Endodermal cell (in vitro differentiated cells): Measurements from ENCODE around the gene PTPRQ. TPM values are rescaled to one million over a fixed set of nuclear protein-coding genes. Genes with fewer than 3 reads are reported as not detected.

Source experiments
- DNase-seq: peaks from one replicate; pipeline ENCODE4 v3.0.0-alpha.2; 2017
- H3K27ac ChIP-seq: 2 replicates; pipeline ENCODE4 v1.5.1; 2013; ENCODE audit warnings: mild to moderate bottlenecking, low read depth, low read length, moderate library complexity
- H3K27me3 ChIP-seq: 2 replicates; pipeline ENCODE4 v1.6.1; 2013; ENCODE audit warnings: mild to moderate bottlenecking, low read length, moderate library complexity; ENCODE audit not compliant: insufficient read depth, control insufficient read depth, poor library complexity, severe bottlenecking
- H3K36me3 ChIP-seq: 2 replicates; pipeline ENCODE4 v1.7.0; 2013; ENCODE audit warnings: mild to moderate bottlenecking, low read length, moderate library complexity; ENCODE audit not compliant: control insufficient read depth, insufficient read depth
- H3K4me1 ChIP-seq: one replicate; pipeline ENCODE4 v1.7.0; 2013; ENCODE audit warnings: low read length; ENCODE audit not compliant: control insufficient read depth, insufficient read depth
- H3K4me3 ChIP-seq: 2 replicates; pipeline ENCODE4 v1.5.1; 2013; ENCODE audit warnings: mild to moderate bottlenecking, low read length, moderate library complexity
- H3K9ac ChIP-seq: 2 replicates; pipeline ENCODE4 v1.6.1; 2013; ENCODE audit warnings: mild to moderate bottlenecking, low read length, moderate library complexity; ENCODE audit not compliant: poor library complexity, severe bottlenecking; ENCODE audit errors: extremely low read depth
- H3K9me3 ChIP-seq: 2 replicates; pipeline ENCODE4 v1.6.1; 2013; ENCODE audit warnings: mild to moderate bottlenecking, low read length, moderate library complexity; ENCODE audit not compliant: control insufficient read depth
- H3K27ac Mint-ChIP-seq: 2 replicates; pipeline ENCODE4 v1.8.0; 2020; ENCODE audit warnings: mixed read lengths
- H3K27me3 Mint-ChIP-seq: 2 replicates; pipeline ENCODE4 v1.8.0; 2021; ENCODE audit warnings: mild to moderate bottlenecking, mixed read lengths; ENCODE audit not compliant: insufficient read depth
- H3K36me3 Mint-ChIP-seq: 2 replicates; pipeline ENCODE4 v1.8.0; 2020; ENCODE audit warnings: low read depth, mixed read lengths
- H3K4me1 Mint-ChIP-seq: 2 replicates; pipeline ENCODE4 v1.8.0; 2020; ENCODE audit warnings: mixed read lengths
- H3K4me3 Mint-ChIP-seq: 2 replicates; pipeline ENCODE4 v1.8.0; 2020; ENCODE audit warnings: mild to moderate bottlenecking, moderate library complexity, mixed read lengths
- H3K9me3 Mint-ChIP-seq: 2 replicates; pipeline ENCODE4 v1.8.0; 2020; ENCODE audit warnings: mild to moderate bottlenecking, mixed read lengths
- CTCF ChIP-seq: fragments of 200-600 bp; sonication (generic); conservative IDR thresholded peaks from 2 replicates; pipeline ENCODE4 v1.5.0; 2021; ENCODE audit warnings: antibody characterized with exemption, mild to moderate bottlenecking
- WGBS, 2 experiments: methylation state at CpG; one replicate each; pipeline versions ENCODE4 v1.1.5 to v1.1.7; 2013; ENCODE audit warnings: missing lambda C conversion rate in 2 of 2, mixed read lengths in 1 of 2; ENCODE audit not compliant: insufficient coverage in 1 of 2, insufficient read length in 1 of 2; 5-methylcytosine and 5-hydroxymethylcytosine counted together
- total RNA-seq, 2 donors: library from RNA; stranded (reverse); fragmentation: NEBNext Ultra II Directional in 1 of 2; extraction: Animal tissue kit (Norgen Biotek cat#: 25700) in 1 of 2; gene quantifications; 2 replicates in 1 of 2; 3 replicates in 1 of 2; pipeline ENCODE4 v1.2.1, GENCODE V29; 2021

The PTPRQ gene
- total RNA-seq, 2 donors from 2014 or later, result 0.13 TPM; not detected in 1

DNA sequence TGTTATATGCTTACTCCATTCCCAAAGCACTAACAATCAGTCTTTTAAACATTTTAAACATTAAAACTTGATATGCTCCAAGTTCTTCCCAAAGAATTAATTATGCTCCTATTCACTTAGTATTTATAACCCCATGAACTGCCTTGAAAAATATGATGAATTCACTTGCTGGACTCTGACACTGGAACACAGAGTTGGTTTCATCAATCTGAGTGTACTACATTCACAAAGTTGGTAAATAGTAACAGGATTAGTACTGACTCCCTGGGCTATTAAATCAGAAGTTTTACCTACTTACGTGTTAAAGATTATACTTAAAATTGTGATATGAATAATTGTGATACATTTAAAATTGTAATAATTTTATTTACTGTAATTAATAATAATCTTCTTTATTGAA lies 246.1 kb downstream of the PTPRQ start:
- H3K27me3 ChIP-seq, result no peaks in the 10 kb centered on the region
- no peaks in the 10 kb centered on the region for H3K4me1 ChIP-seq
- Mint-ChIP-seq H3K36me3 (no peaks in the 10 kb centered on the region), H3K4me3 (no peak overlapping the region), H3K9me3 (no peaks in the 10 kb centered on the region), H3K27ac (no peak overlapping the region), H3K4me1 (peaks cover 12% of the 10 kb centered on the region), H3K27me3 (no peaks in the 10 kb centered on the region)
- H3K9me3 ChIP-seq, result no peaks in the 10 kb centered on the region
- TF ChIP-seq CTCF, result no peak
- WGBS, 2 experiments, result no CpG with 5 or more reads among the region's 1 CpG
- no peak for DNase-seq
- H3K27ac ChIP-seq, result no peak overlapping the region
- no peaks in the 10 kb centered on the region for H3K36me3 ChIP-seq
- H3K9ac ChIP-seq, result no peak overlapping the region
- no peak overlapping the region for H3K4me3 ChIP-seq

DNA sequence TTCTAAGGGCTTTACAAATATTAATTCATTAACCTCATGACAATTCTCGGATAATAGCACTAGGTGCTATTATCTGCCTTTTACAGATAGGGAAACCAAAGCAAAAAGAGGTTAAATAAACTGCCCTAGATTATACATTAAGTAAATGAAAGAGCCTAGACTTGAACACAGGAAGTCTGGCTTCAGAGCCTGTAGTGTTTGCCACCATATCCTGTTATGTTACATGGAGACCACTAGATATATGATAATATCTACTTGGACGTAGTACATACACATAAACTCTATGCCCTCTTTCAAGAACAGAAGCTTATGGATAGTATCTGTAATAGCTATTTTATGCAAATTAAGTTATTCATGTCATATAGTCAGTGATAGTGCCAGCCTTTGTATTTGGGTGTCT lies 246.5 kb downstream of the PTPRQ start:
- no peak for DNase-seq
- Mint-ChIP-seq H3K36me3 (no peaks in the 10 kb centered on the region), H3K9me3 (no peaks in the 10 kb centered on the region), H3K4me3 (no peak overlapping the region), H3K4me1 (peaks cover 12% of the 10 kb centered on the region), H3K27ac (no peak overlapping the region), H3K27me3 (no peaks in the 10 kb centered on the region)
- H3K36me3 ChIP-seq, result no peaks in the 10 kb centered on the region
- 88 to 100% methylated on average over 1 to 2 of the region's 2 CpGs for WGBS, 2 experiments
- H3K9ac ChIP-seq, result no peak overlapping the region
- H3K9me3 ChIP-seq, result no peaks in the 10 kb centered on the region
- no peaks in the 10 kb centered on the region for H3K27me3 ChIP-seq
- H3K27ac ChIP-seq, result no peak overlapping the region
- H3K4me1 ChIP-seq, result no peaks in the 10 kb centered on the region
- TF ChIP-seq CTCF, result no peak
- no peak overlapping the region for H3K4me3 ChIP-seq

GRCh38 chr12:80692114-80692513 lies 248.1 kb downstream of the PTPRQ start:
- Histone ChIP-seq H3K27ac (no peak overlapping the region), H3K27me3 (no peaks in the 10 kb centered on the region), H3K9ac (no peak overlapping the region), H3K4me3 (no peak overlapping the region), H3K9me3 (no peaks in the 10 kb centered on the region), H3K4me1 (no peaks in the 10 kb centered on the region), H3K36me3 (no peaks in the 10 kb centered on the region)
- no peak for DNase-seq
- no peak overlapping the region for H3K4me3 Mint-ChIP-seq
- H3K4me1 Mint-ChIP-seq, result peaks cover 12% of the 10 kb centered on the region
- TF ChIP-seq CTCF, result no peak
- no peaks in the 10 kb centered on the region for H3K36me3 Mint-ChIP-seq
- H3K9me3 Mint-ChIP-seq, result no peaks in the 10 kb centered on the region
- H3K27ac Mint-ChIP-seq, result no peak overlapping the region
- 91% methylated on average over 1 of the region's 1 CpG; no CpG with 5 or more reads in 1 of the 2 experiments for WGBS, 2 experiments
- no peaks in the 10 kb centered on the region for H3K27me3 Mint-ChIP-seq
